Stimulated activated effector memory CD8-positive, alpha-beta T cell treated with anti-CD3 and anti-CD28 coated beads, Interleukin-12 subunit alpha, Interleukin-12 subunit beta, amount 100 ng/mL, for 72 hours (primary cell): ENCODE data around the gene ABHD12.
"Not testable (repeated sequence)": the region's sequence is repeated elsewhere in the genome, so short reads cannot be mapped to it uniquely, and the experiment has no call there.

ENCODE experiments used
- ATAC-seq: fragments of 150-1000 bp; cut with Tn5 transposase; 2 replicates; pipeline ENCODE4 v1.10.0; 2021
- DNase-seq, 2 donors: peaks; one replicate each; pipeline ENCODE4 v3.0.0; 2021 to 2022; ENCODE audit warnings: low spot score in 2 of 2
- H3K27ac Mint-ChIP-seq: one replicate; pipeline ENCODE4 v1.8.0; 2022; ENCODE audit warnings: mild to moderate bottlenecking, mixed read lengths
- H3K36me3 Mint-ChIP-seq: one replicate; pipeline ENCODE4 v1.8.0; 2022; ENCODE audit warnings: mild to moderate bottlenecking, mixed read lengths
- H3K4me1 Mint-ChIP-seq: one replicate; pipeline ENCODE4 v1.8.0; 2022; ENCODE audit warnings: mixed read lengths
- H3K4me3 Mint-ChIP-seq: one replicate; pipeline ENCODE4 v1.8.0; 2022; ENCODE audit warnings: mild to moderate bottlenecking, mixed read lengths
- H3K9me3 Mint-ChIP-seq: one replicate; pipeline ENCODE4 v1.8.0; 2022; ENCODE audit warnings: mixed read lengths

Gene ABHD12

GRCh38 chr20:25390538-25391528, at the start of gene ABHD12:
Gene ABHD12, minus strand, starts transcription at chr20:25390835. Its CDS starts 132 bp downstream, at chr20:25390703.
- Mint-ChIP-seq H3K36me3 (peaks cover 11% of the 10 kb centered on the region), H3K27ac (peak within 1 kb of the TSS; percentile 85), H3K4me1 (peaks cover 13% of the 10 kb centered on the region), H3K9me3 (no peaks in the 10 kb centered on the region), H3K4me3 (peak within 1 kb of the TSS; percentile 79)
- ATAC-seq, result peak; percentile 97
- DNase-seq, result peak; percentile 83 to 95

- H3K9me3 Mint-ChIP-seq, result no peaks in the 10 kb centered on the region
- H3K4me3 Mint-ChIP-seq, result no peak overlapping the region
- no peak for ATAC-seq
- no peak overlapping the region for H3K27ac Mint-ChIP-seq
- H3K4me1 Mint-ChIP-seq, result no peaks in the 10 kb centered on the region
- DNase-seq, result no peak
- H3K36me3 Mint-ChIP-seq, result peaks cover 33% of the 10 kb centered on the region
Observed at GRCh38 chr20:25439328-25439727, 48.7 kb upstream of the ABHD12 start.

- Mint-ChIP-seq H3K36me3 (peaks cover 30% of the 10 kb centered on the region), H3K4me3 (no peak overlapping the region), H3K27ac (no peak overlapping the region), H3K9me3 (no peaks in the 10 kb centered on the region), H3K4me1 (no peaks in the 10 kb centered on the region)
- peak in 1 of 2 donors; percentile 23 for DNase-seq
- no peak for ATAC-seq
Observed at GRCh38 chr20:25437153-25437581, 46.5 kb upstream of the ABHD12 start.

- no peak for ATAC-seq
Observed at GRCh38 chr20:25424536-25424935, 33.9 kb upstream of the ABHD12 start.

GRCh38 chr20:25422032-25422431, 31.4 kb upstream of the ABHD12 start:
- no peaks in the 10 kb centered on the region for H3K9me3 Mint-ChIP-seq
- H3K27ac Mint-ChIP-seq, result no peak overlapping the region
- ATAC-seq (no peak), DNase-seq (no peak)
- H3K4me1 Mint-ChIP-seq, result peaks cover 6% of the 10 kb centered on the region
- no peak overlapping the region for H3K4me3 Mint-ChIP-seq
- H3K36me3 Mint-ChIP-seq, result peaks cover 58% of the 10 kb centered on the region

More at GRCh38 chr20:25424536-25424935, 33.9 kb upstream of the ABHD12 start:
- no peak for DNase-seq
- peaks cover 6% of the 10 kb centered on the region for H3K4me1 Mint-ChIP-seq
- H3K36me3 Mint-ChIP-seq, result peaks cover 67% of the 10 kb centered on the region
- H3K4me3 Mint-ChIP-seq, result no peak overlapping the region
- no peaks in the 10 kb centered on the region for H3K9me3 Mint-ChIP-seq
- H3K27ac Mint-ChIP-seq, result no peak overlapping the region

GRCh38 chr20:25421102-25421501, 30.5 kb upstream of the ABHD12 start:
- Mint-ChIP-seq H3K9me3 (no peaks in the 10 kb centered on the region), H3K36me3 (peaks cover 55% of the 10 kb centered on the region), H3K4me1 (peaks cover 4% of the 10 kb centered on the region), H3K4me3 (no peak overlapping the region), H3K27ac (no peak overlapping the region)
- DNase-seq, result no peak
- ATAC-seq, result no peak

GRCh38 chr20:25418776-25419175, 28.1 kb upstream of the ABHD12 start:
- no peak overlapping the region for H3K27ac Mint-ChIP-seq
- H3K4me3 Mint-ChIP-seq, result no peak overlapping the region
- DNase-seq, result no peak
- ATAC-seq, result no peak
- H3K36me3 Mint-ChIP-seq, result peaks cover 47% of the 10 kb centered on the region
- no peaks in the 10 kb centered on the region for H3K4me1 Mint-ChIP-seq
- no peaks in the 10 kb centered on the region for H3K9me3 Mint-ChIP-seq

GRCh38 chr20:25408890-25409289, 18.3 kb upstream of the ABHD12 start:
- DNase-seq (no peak), ATAC-seq (no peak)
- Mint-ChIP-seq H3K27ac (peak overlapping the region; percentile 94), H3K36me3 (peaks cover 3% of the 10 kb centered on the region), H3K4me1 (peaks cover 22% of the 10 kb centered on the region), H3K9me3 (no peaks in the 10 kb centered on the region), H3K4me3 (peak overlapping the region; percentile 92)

GRCh38 chr20:25408170-25408547, 17.5 kb upstream of the ABHD12 start:
- no peak for DNase-seq
- peaks cover 5% of the 10 kb centered on the region for H3K9me3 Mint-ChIP-seq

GRCh38 chr20:25407311-25408169, 16.9 kb upstream of the ABHD12 start, which contains the start of gene GINS1:
Gene GINS1, plus strand, starts transcription at chr20:25407673. Its CDS starts 148 bp downstream, at chr20:25407821.
- no peaks in the 10 kb centered on the region for H3K36me3 Mint-ChIP-seq
- DNase-seq (peak; percentile 70 to 95), ATAC-seq (peak; percentile 94)
- H3K4me3 Mint-ChIP-seq, result peak within 1 kb of the TSS; percentile 92
- peaks cover 8% of the 10 kb centered on the region for H3K9me3 Mint-ChIP-seq
- H3K4me1 Mint-ChIP-seq, result peaks cover 22% of the 10 kb centered on the region
- peak within 1 kb of the TSS; percentile 94 for H3K27ac Mint-ChIP-seq

More at GRCh38 chr20:25408170-25408547, 17.5 kb upstream of the ABHD12 start:
- peak; percentile 62 for ATAC-seq
- Mint-ChIP-seq H3K4me3 (peak overlapping the region; percentile 92), H3K4me1 (peaks cover 22% of the 10 kb centered on the region), H3K27ac (peak overlapping the region; percentile 94), H3K36me3 (no peaks in the 10 kb centered on the region)

- ATAC-seq (no peak), DNase-seq (no peak)
- Mint-ChIP-seq H3K4me1 (peaks cover 7% of the 10 kb centered on the region), H3K4me3 (no peak overlapping the region), H3K9me3 (peaks cover 10% of the 10 kb centered on the region), H3K27ac (no peak overlapping the region), H3K36me3 (no peaks in the 10 kb centered on the region)
Observed at GRCh38 chr20:25402583-25402982, 11.9 kb upstream of the ABHD12 start.

GRCh38 chr20:25400291-25400732, 9.7 kb upstream of the ABHD12 start:
- not testable (repeated sequence) for H3K4me3 Mint-ChIP-seq, DNase-seq, ATAC-seq, H3K4me1 Mint-ChIP-seq, H3K27ac Mint-ChIP-seq, H3K36me3 Mint-ChIP-seq
- H3K9me3 Mint-ChIP-seq, result peaks cover 10% of the 10 kb centered on the region

- Mint-ChIP-seq H3K36me3 (no peaks in the 10 kb centered on the region), H3K27ac (no peak overlapping the region), H3K9me3 (peaks cover 10% of the 10 kb centered on the region), H3K4me3 (no peak overlapping the region), H3K4me1 (no peaks in the 10 kb centered on the region)
- ATAC-seq (peak; percentile 58), DNase-seq (peak in 1 of 2 donors; percentile 14)
Observed at GRCh38 chr20:25399037-25399430, 8.4 kb upstream of the ABHD12 start.

GRCh38 chr20:25398376-25399036, 7.9 kb upstream of the ABHD12 start:
- H3K4me3 Mint-ChIP-seq, result no peak overlapping the region
- peaks cover 9% of the 10 kb centered on the region for H3K9me3 Mint-ChIP-seq
- no peaks in the 10 kb centered on the region for H3K36me3 Mint-ChIP-seq
- H3K4me1 Mint-ChIP-seq, result no peaks in the 10 kb centered on the region
- no peak for ATAC-seq
- no peak for DNase-seq
- H3K27ac Mint-ChIP-seq, result no peak overlapping the region
